ENCODE measurements around the gene GNA12. TPM values are rescaled to one million over a fixed set of nuclear protein-coding genes. Genes with fewer than 3 reads are reported as not detected.

The GNA12 gene
- total and polyA plus RNA-seq, 9 of the 15 experiments (the other 6 are each of a cell fraction or from before 2014, with no cell fraction given) = 0.65 to 32.7 (median 9.6) TPM

- intact Hi-C loops (cut with micrococcal nuclease) = no loop called here
- ChIA-PET CTCF (ENCODE audit: low intra/inter-chr PET ratio) (no interaction called here), POLR2A (interaction anchor here (0.6 to 1.6 kb wide), 3 partner anchors 9 to 16 kb away, joined by 3 to 12 read pairs (median 3); no protein-coding TSS in a partner anchor)
- DNase-seq (ENCODE audit: extremely low read depth in 1 of 4, low spot score in 3 of 4) = no peak
- peaks cover 28 to 38% of the 10 kb centered on the region in 2 experiments for H3K4me1 ChIP-seq (replicated peaks in 1 of 2; ENCODE audit: control insufficient read depth in 2 of 2, insufficient read depth in 2 of 2, low read length in 2 of 2)
- no peak overlapping the region for H3K4me2 ChIP-seq (ENCODE audit: insufficient read depth, low read length)
- no peak overlapping the region for H2AFZ ChIP-seq (ENCODE audit: low read depth, low read length)
- H3K4me3 ChIP-seq = no peak overlapping the region
- H3K36me3 ChIP-seq (ENCODE audit: control insufficient read depth, insufficient read depth, low read length) = peaks cover 20% of the 10 kb centered on the region; the same call in 1 of the 3 replicates
- no peaks in the 10 kb centered on the region for H4K20me1 ChIP-seq (replicated peaks; ENCODE audit: control insufficient read depth, insufficient read depth, low read length)
- 89% methylated on average over 29 of the region's 33 CpGs for WGBS (ENCODE audit: insufficient coverage, low coverage, missing lambda C conversion rate)
- no TSS peak for BruUV-seq (replicated peaks)
- in situ Hi-C loops (cut with MboI) = no loop called here
- FAIRE-seq = no peak
- TF ChIP-seq KLF6 (CRISPR knock-in tag; IDR thresholded peaks at IDR 0.05; ENCODE audit: borderline replicate concordance) (no peak), BCLAF1 (IDR thresholded peaks at IDR 0.05; ENCODE audit: borderline replicate concordance in 1 of 2, control insufficient read depth in 1 of 2, low read depth in 2 of 2, low read length in 1 of 2) (no peak), CBX2 (IDR thresholded peaks at IDR 0.05; ENCODE audit: insufficient read depth, low read length, poor library complexity, severe bottlenecking) (no peak), ZFP30 (CRISPR knock-in tag; IDR thresholded peaks at IDR 0.05; ENCODE audit: borderline replicate concordance) (no peak)
- no peak overlapping the region for H3K27ac ChIP-seq (ENCODE audit: extremely low read depth, low read depth, low read length)
- ATAC-seq = no peak
- H3K27me3 ChIP-seq (ENCODE audit: control insufficient read depth in 2 of 2, insufficient read depth in 2 of 2, low read length in 2 of 2) = no peaks in the 10 kb centered on the region
- H3K9me3 ChIP-seq (replicated peaks; ENCODE audit: control insufficient read depth, insufficient read depth, low read depth, low read length) = no peaks in the 10 kb centered on the region
- no peak overlapping the region for H3K9ac ChIP-seq (ENCODE audit: insufficient read depth in 1 of 2, low read depth in 2 of 2, low read length in 2 of 2)
- H3K9me1 ChIP-seq (ENCODE audit: control insufficient read depth, insufficient read depth, low read length) = no peaks in the 10 kb centered on the region
- H3K79me2 ChIP-seq (ENCODE audit: control insufficient read depth, insufficient read depth, low read length) = peaks cover 5% of the 10 kb centered on the region; the same call in 2 of the 3 replicates
Measured at GRCh38 chr7:2729893-2730716, 114.0 kb downstream of the GNA12 start.

Data from K562 (cell line).